H1 (cell line): ENCODE measurements around the gene FBLN5. TPM values are rescaled to one million over a fixed set of nuclear protein-coding genes. Genes with fewer than 3 reads are reported as not detected.

Source experiments
- CTCF ChIA-PET: fragments of 300-600 bp; sonication (Branson Sonifier 250); formaldehyde crosslinking; loops from one replicate; lab custom pipeline; 2021; ENCODE audit not compliant: partially characterized antibody; lab: Charles Lee
- POLR2A ChIA-PET: fragments of 300-600 bp; sonication (Branson Sonifier 250); formaldehyde crosslinking; loops from one replicate; lab custom pipeline; 2021; ENCODE audit warnings: inconsistent platforms; ENCODE audit not compliant: partially characterized antibody; lab: Charles Lee
- DNase-seq, 2 experiments: peaks; one replicate each; pipeline versions ENCODE4 v3.0.0 to v3.0.0-alpha.2; 2010 to 2022; ENCODE audit warnings: low spot score in 2 of 2, low read depth in 1 of 2, mixed read lengths in 1 of 2
- FAIRE-seq: peaks from 2 replicates; lab custom pipeline; 2011; peaks lifted over from hg19 to GRCh38; lab: Jason Lieb, UNC
- H2AFZ ChIP-seq: 2 replicates; pipeline ENCODE4 v1.8.1; 2012; ENCODE audit warnings: low read length, inconsistent platforms
- H2AK5ac ChIP-seq: 2 replicates; pipeline ENCODE4 v1.6.1; 2013; ENCODE audit warnings: low read depth, low read length
- H2BK120ac ChIP-seq: replicated peaks from 2 replicates; pipeline ENCODE3; 2013; ENCODE audit warnings: low read depth, low read length, inconsistent platforms
- H2BK12ac ChIP-seq: 2 replicates; pipeline ENCODE4 v1.6.1; 2013; ENCODE audit warnings: low read depth, low read length
- H2BK15ac ChIP-seq: 2 replicates; pipeline ENCODE4 v1.6.1; 2013; ENCODE audit warnings: low read length
- H2BK20ac ChIP-seq: 2 replicates; pipeline ENCODE4 v1.6.1; 2013; ENCODE audit warnings: low read length
- H2BK5ac ChIP-seq: 2 replicates; pipeline ENCODE4 v1.6.1; 2013; ENCODE audit warnings: low read depth, low read length
- H3K14ac ChIP-seq: 2 replicates; pipeline ENCODE4 v1.6.1; 2013; ENCODE audit warnings: inconsistent platforms; ENCODE audit not compliant: insufficient read length
- H3K18ac ChIP-seq: 2 replicates; pipeline ENCODE4 v1.6.1; 2013; ENCODE audit warnings: low read length; ENCODE audit errors: extremely low read depth
- H3K23ac ChIP-seq: 2 replicates; pipeline ENCODE4 v1.6.1; 2013; ENCODE audit warnings: inconsistent platforms; ENCODE audit not compliant: insufficient read length
- H3K23me2 ChIP-seq: 2 replicates; pipeline ENCODE4 v1.6.1; 2013; ENCODE audit warnings: low read depth, low read length
- H3K27ac ChIP-seq: 2 replicates; pipeline ENCODE4 v1.6.1; 2011; ENCODE audit warnings: low read depth, low read length, inconsistent platforms
- H3K27me3 ChIP-seq, 4 experiments: replicated peaks in 1 of 4; 1 replicate in 1 of 4; 2 replicates in 3 of 4; pipeline versions ENCODE4 v1.6.1 to v1.8.1; 2011 to 2013; ENCODE audit warnings: low read length in 3 of 4, mild to moderate bottlenecking in 3 of 4, inconsistent platforms in 2 of 4, mixed read lengths in 2 of 4, moderate library complexity in 1 of 4; ENCODE audit not compliant: control insufficient read depth in 3 of 4, insufficient read depth in 3 of 4; ENCODE audit errors: extremely low read depth in 1 of 4
- H3K36me3 ChIP-seq, 4 experiments: 2 replicates each; pipeline versions ENCODE4 v1.6.1 to v1.8.1; 2011 to 2013; ENCODE audit warnings: mild to moderate bottlenecking in 4 of 4, low read length in 3 of 4, moderate library complexity in 2 of 4, control low read depth in 1 of 4, inconsistent platforms in 1 of 4; ENCODE audit not compliant: insufficient read depth in 4 of 4, control insufficient read depth in 2 of 4
- H3K4ac ChIP-seq: replicated peaks from 2 replicates; pipeline ENCODE3; 2013; ENCODE audit warnings: low read length, low read depth, mixed read lengths, inconsistent platforms; ENCODE audit not compliant: insufficient read length
- H3K4me1 ChIP-seq, 4 experiments: replicated peaks in 1 of 4; 1 replicate in 1 of 4; 2 replicates in 3 of 4; pipeline versions ENCODE4 v1.6.1 to v1.8.1; 2011 to 2013; ENCODE audit warnings: low read length in 3 of 4, inconsistent platforms in 2 of 4, mixed read lengths in 1 of 4; ENCODE audit not compliant: insufficient read depth in 4 of 4, control insufficient read depth in 3 of 4
- H3K4me2 ChIP-seq, 2 experiments: 2 replicates each; pipeline versions ENCODE4 v1.6.1 to v1.8.1; 2011 to 2013; ENCODE audit warnings: low read depth in 2 of 2, low read length in 2 of 2, control low read depth in 1 of 2, inconsistent platforms in 1 of 2, mild to moderate bottlenecking in 1 of 2; ENCODE audit not compliant: insufficient read depth in 1 of 2
- H3K4me3 ChIP-seq, 4 experiments: fragments of 200-600, 300-600 bp in 1 of 4; sonication (generic), shearing (Covaris generic), sonication (Bioruptor Twin) in 1 of 4; 2 replicates each; pipeline versions ENCODE4 v1.5.1 to v1.8.1; 2011 to 2016; ENCODE audit warnings: low read length in 4 of 4, low read depth in 3 of 4, control low read depth in 2 of 4, inconsistent platforms in 2 of 4, mild to moderate bottlenecking in 2 of 4, mixed read lengths in 1 of 4, moderate library complexity in 1 of 4; ENCODE audit not compliant: insufficient read depth in 2 of 4; ENCODE audit errors: extremely low read depth in 1 of 4
- H3K56ac ChIP-seq: replicated peaks from 2 replicates; pipeline ENCODE3; 2013; ENCODE audit warnings: low read depth, mild to moderate bottlenecking, mixed read lengths, low read length, inconsistent platforms; ENCODE audit not compliant: insufficient read length
- H3K79me1 ChIP-seq: 2 replicates; pipeline ENCODE4 v1.6.1; 2013; ENCODE audit warnings: low read depth, low read length, control low read depth
- H3K79me2 ChIP-seq, 2 experiments: 2 replicates each; pipeline versions ENCODE4 v1.6.1 to v1.8.1; 2012 to 2013; ENCODE audit warnings: low read length in 2 of 2, mild to moderate bottlenecking in 2 of 2, inconsistent platforms in 1 of 2; ENCODE audit not compliant: insufficient read depth in 2 of 2, control insufficient read depth in 1 of 2
- H3K9ac ChIP-seq, 4 experiments: replicated peaks in 1 of 4; 1 replicate in 1 of 4; 2 replicates in 3 of 4; pipeline versions ENCODE4 v1.6.1 to v1.8.1; 2011 to 2013; ENCODE audit warnings: low read depth in 3 of 4, low read length in 3 of 4, control low read depth in 2 of 4, mild to moderate bottlenecking in 2 of 4, moderate library complexity in 2 of 4, inconsistent platforms in 1 of 4; ENCODE audit errors: extremely low read depth in 1 of 4
- H3K9me3 ChIP-seq, 2 experiments: 2 replicates each; pipeline versions ENCODE4 v1.6.1 to v1.8.1; 2012 to 2013; ENCODE audit warnings: mild to moderate bottlenecking in 2 of 2, moderate library complexity in 2 of 2, control low read depth in 1 of 2, inconsistent platforms in 1 of 2, low read depth in 1 of 2, low read length in 1 of 2, mixed read lengths in 1 of 2; ENCODE audit not compliant: insufficient read depth in 2 of 2
- H4K20me1 ChIP-seq, 2 experiments: replicated peaks in 1 of 2; 2 replicates each; pipeline versions ENCODE3 to v1.8.1; 2011 to 2013; ENCODE audit warnings: inconsistent platforms in 2 of 2, low read length in 2 of 2, mild to moderate bottlenecking in 1 of 2; ENCODE audit not compliant: insufficient read depth in 2 of 2, control insufficient read depth in 1 of 2
- H4K5ac ChIP-seq: 2 replicates; pipeline ENCODE4 v1.6.1; 2013; ENCODE audit warnings: low read length, low read depth, mixed read lengths, inconsistent platforms; ENCODE audit not compliant: insufficient read length
- H4K8ac ChIP-seq: 2 replicates; pipeline ENCODE4 v1.8.0; 2013; ENCODE audit warnings: mild to moderate bottlenecking, moderate library complexity, low read length, inconsistent platforms; ENCODE audit not compliant: insufficient read depth; ENCODE audit errors: extremely low read depth
- H4K91ac ChIP-seq: replicated peaks from 2 replicates; pipeline ENCODE3; 2013; ENCODE audit warnings: low read length, mixed read lengths, inconsistent platforms; ENCODE audit not compliant: insufficient read length
- CHD1 ChIP-seq: IDR thresholded peaks from 2 replicates; pipeline ENCODE4 v1.6.1; 2012; ENCODE audit warnings: low read depth, low read length, improper control_type of control experiment
- GTF2F1 ChIP-seq: IDR thresholded peaks from 2 replicates; pipeline ENCODE4 v1.6.1; 2012; ENCODE audit warnings: low read depth, low read length, improper control_type of control experiment, borderline replicate concordance
- JUND ChIP-seq: IDR thresholded peaks from 2 replicates; pipeline ENCODE4 v1.6.1; 2011; ENCODE audit warnings: mild to moderate bottlenecking, improper control_type of control experiment, low read length
- RNF2 ChIP-seq: fragments of 200-900, 300-1000 bp; sonication (generic); IDR thresholded peaks from 2 replicates; pipeline ENCODE4 v1.7.1; 2016; ENCODE audit warnings: borderline replicate concordance, low read depth, mild to moderate bottlenecking, antibody characterized with exemption, low read length; ENCODE audit not compliant: poor library complexity, severe bottlenecking; ENCODE audit errors: missing control alignments
- RXRA ChIP-seq: IDR thresholded peaks from 2 replicates; pipeline ENCODE4 v1.6.1; 2011; ENCODE audit warnings: low read depth, mild to moderate bottlenecking, low read length, moderate library complexity; ENCODE audit not compliant: insufficient read depth
- SIN3A ChIP-seq, 2 experiments: IDR thresholded peaks in 1 of 2; conservative IDR thresholded peaks in 1 of 2; 2 replicates each; pipeline ENCODE4 v1.6.1; 2011 to 2012; ENCODE audit warnings: low read length in 2 of 2, improper control_type of control experiment in 1 of 2, low read depth in 1 of 2, mild to moderate bottlenecking in 1 of 2
- SP1 ChIP-seq: IDR thresholded peaks from 2 replicates; pipeline ENCODE4 v1.6.1; 2011; ENCODE audit warnings: low read depth, low read length
- SP4 ChIP-seq: IDR thresholded peaks from 2 replicates; pipeline ENCODE4 v1.6.1; 2012; ENCODE audit warnings: low read length, inconsistent platforms
- SUZ12 ChIP-seq: fragments of 200-600 bp; sonication (generic); IDR thresholded peaks from 2 replicates; pipeline ENCODE4 v1.6.1; 2012; ENCODE audit warnings: mild to moderate bottlenecking, inconsistent platforms, low read length, moderate library complexity, mixed read lengths
- TBP ChIP-seq: IDR thresholded peaks from 2 replicates; pipeline ENCODE4 v1.6.1; 2011; ENCODE audit warnings: low read depth, low read length, improper control_type of control experiment
- WGBS, 2 experiments: shearing (Covaris generic) in 1 of 2; methylation state at CpG; one replicate each; pipeline versions ENCODE4 v1.1.6 to v1.1.7; 2013 to 2015; ENCODE audit warnings: low lambda C conversion rate in 2 of 2, mixed read lengths in 2 of 2, inconsistent platforms in 1 of 2, low coverage in 1 of 2, missing lambda C conversion rate in 1 of 2; ENCODE audit not compliant: insufficient replicate concordance in 2 of 2, insufficient coverage in 1 of 2, insufficient read length in 1 of 2; ENCODE audit errors: extremely low coverage in 1 of 2, missing lambda C conversion rate in 1 of 2; 5-methylcytosine and 5-hydroxymethylcytosine counted together
- polyA plus RNA-seq, 7 experiments: library from polyadenylated mRNA; depleted of rRNA in 3 of 7; stranded (reverse) in 5 of 7; unstranded in 2 of 7; fragments of >200 nt in 5 of 7; fragments of 200-250 nt in 2 of 7; gene quantifications; 1 replicate in 5 of 7; 2 replicates in 1 of 7; 4 replicates in 1 of 7; pipeline versions ENCODE4 v1.2.1 to v1.2.3, GENCODE V29; 2011 to 2013; ENCODE audit warnings: missing spikeins in 2 of 7, mixed read lengths in 2 of 7
- total RNA-seq: library from RNA; stranded (reverse); fragmentation: NEBNext Ultra II Directional; extraction: Animal tissue kit (Norgen Biotek cat#: 25700); gene quantifications from 2 replicates; pipeline ENCODE4 v1.2.1, GENCODE V29; 2021

Gene FBLN5
- total and polyA plus RNA-seq, 2 of the 8 experiments (the other 6 are each of a cell fraction or from before 2014, with no cell fraction given), result 0.88 to 3.5 TPM

GRCh38 chr14:91891721-91892220, 55.7 kb downstream of the FBLN5 start:
- WGBS, 2 experiments, result 84% methylated on average over 3 of the region's 3 CpGs; no CpG with 5 or more reads in 1 of the 2 experiments
- H3K9me3 ChIP-seq, result no peaks in the 10 kb centered on the region
- H3K18ac ChIP-seq, result no peak overlapping the region
- no peaks in the 10 kb centered on the region for H3K79me2 ChIP-seq
- no peaks in the 10 kb centered on the region for H3K27me3 ChIP-seq
- H2BK5ac ChIP-seq, result no peak overlapping the region
- H3K23me2 ChIP-seq, result no peaks in the 10 kb centered on the region
- no peak overlapping the region for H2AK5ac ChIP-seq
- POLR2A ChIA-PET, result interaction anchor here (0.9 kb wide), 1 partner anchor 381 kb away, joined by 3 read pairs; the partner anchor contains the start of gene PPP4R3A
- H3K4me3 ChIP-seq, result no peak overlapping the region
- no peaks in the 10 kb centered on the region for H3K79me1 ChIP-seq
- no peak overlapping the region for H3K27ac ChIP-seq
- H3K14ac ChIP-seq, result no peak overlapping the region
- no peak for TF ChIP-seq RXRA
- TF ChIP-seq SUZ12, result no peak
- no peak for TF ChIP-seq CHD1
- no peak for TF ChIP-seq TBP
- no peak for TF ChIP-seq RNF2
- TF ChIP-seq GTF2F1, result no peak
- no peak for TF ChIP-seq SP1
- TF ChIP-seq SIN3A (conservative IDR thresholded peaks at IDR 0.05 in 1 of 2, IDR thresholded peaks at IDR 0.05 in 1 of 2; ENCODE audit: low read depth in 1 of 2, low read length in 2 of 2), result no peak
- no peak for TF ChIP-seq SP4
- no peak for TF ChIP-seq JUND
- no peak overlapping the region for H4K91ac ChIP-seq
- H3K9ac ChIP-seq, result no peak overlapping the region
- H4K20me1 ChIP-seq, result no peaks in the 10 kb centered on the region
- no peaks in the 10 kb centered on the region for H3K4me1 ChIP-seq
- H3K4ac ChIP-seq, result no peak overlapping the region
- no peaks in the 10 kb centered on the region for H3K36me3 ChIP-seq
- H2BK20ac ChIP-seq, result no peak overlapping the region
- no peak overlapping the region for H3K56ac ChIP-seq
- CTCF ChIA-PET, result interaction anchor here (0.7 to 3.3 kb wide), 19 partner anchors 9 to 356 kb away, joined by 3 to 13 read pairs (median 5); partner anchors contain the start of genes CATSPERB and TC2N
- H3K4me2 ChIP-seq, result no peak overlapping the region
- no peak for FAIRE-seq
- no peak for DNase-seq
- H3K23ac ChIP-seq, result no peak overlapping the region
- H2AFZ ChIP-seq, result no peak overlapping the region
- H2BK15ac ChIP-seq, result no peak overlapping the region
- no peak overlapping the region for H4K5ac ChIP-seq
- H4K8ac ChIP-seq, result no peak overlapping the region
- H2BK12ac ChIP-seq, result no peak overlapping the region
- H2BK120ac ChIP-seq, result no peak overlapping the region
